CD14-positive monocyte (primary cell): ENCODE measurements around the gene GLRX3. TPM values are rescaled to one million over a fixed set of nuclear protein-coding genes. Genes with fewer than 3 reads are reported as not detected.

Experiments used
- DNase-seq, 3 donors: peaks; one replicate each; pipeline ENCODE4 v3.0.0-alpha.2; 2011 to 2022
- H2AFZ ChIP-seq: 2 replicates; pipeline ENCODE4 v1.6.0; 2012; ENCODE audit warnings: mild to moderate bottlenecking, low read depth, low read length, inconsistent platforms; ENCODE audit not compliant: insufficient read depth, poor library complexity, severe bottlenecking
- H3K27ac ChIP-seq, 2 donors: 1 replicate in 1 of 2; 2 replicates in 1 of 2; pipeline ENCODE4 v1.5.1; 2012 to 2013; ENCODE audit warnings: low read length in 2 of 2, control low read depth in 1 of 2, inconsistent platforms in 1 of 2, low read depth in 1 of 2, mild to moderate bottlenecking in 1 of 2
- H3K27me3 ChIP-seq, 2 donors: one replicate each; pipeline versions ENCODE4 v1.6.0 to v1.6.1; 2011 to 2013; ENCODE audit warnings: low read length in 2 of 2; ENCODE audit not compliant: control insufficient read depth in 2 of 2, insufficient read depth in 2 of 2
- H3K36me3 ChIP-seq, 2 donors: replicated peaks in 1 of 2; 1 replicate in 1 of 2; 2 replicates in 1 of 2; pipeline versions ENCODE4 v1.5.1 to v1.6.1; 2012 to 2013; ENCODE audit warnings: low read length in 2 of 2, control low read depth in 1 of 2, inconsistent platforms in 1 of 2, mild to moderate bottlenecking in 1 of 2; ENCODE audit not compliant: insufficient read depth in 2 of 2, control insufficient read depth in 1 of 2
- H3K4me1 ChIP-seq, 2 donors: 1 replicate in 1 of 2; 2 replicates in 1 of 2; pipeline versions ENCODE4 v1.5.1 to v1.6.1; 2012 to 2013; ENCODE audit warnings: low read length in 2 of 2, control low read depth in 1 of 2, inconsistent platforms in 1 of 2, mild to moderate bottlenecking in 1 of 2, moderate library complexity in 1 of 2; ENCODE audit not compliant: insufficient read depth in 2 of 2, control insufficient read depth in 1 of 2
- H3K4me2 ChIP-seq: replicated peaks from 2 replicates; pipeline ENCODE3; 2012; ENCODE audit warnings: low read length, moderate library complexity, mild to moderate bottlenecking; ENCODE audit not compliant: poor library complexity, severe bottlenecking; ENCODE audit errors: extremely low read depth
- H3K4me3 ChIP-seq, 3 experiments: fragments of 200-600 bp in 1 of 3; sonication (generic) in 1 of 3; replicated peaks in 1 of 3; 1 replicate in 2 of 3; 2 replicates in 1 of 3; pipeline ENCODE4 v1.5.1; 2011 to 2013; ENCODE audit warnings: low read length in 3 of 3, mild to moderate bottlenecking in 3 of 3, control low read depth in 2 of 3, low read depth in 2 of 3, inconsistent platforms in 1 of 3, moderate library complexity in 1 of 3
- H3K79me2 ChIP-seq: 2 replicates; pipeline ENCODE4 v1.6.0; 2012; ENCODE audit warnings: mild to moderate bottlenecking, control low read depth, inconsistent platforms, low read length, moderate library complexity; ENCODE audit not compliant: insufficient read depth
- H3K9ac ChIP-seq: 2 replicates; pipeline ENCODE4 v1.6.0; 2017; ENCODE audit warnings: low read length, mild to moderate bottlenecking; ENCODE audit not compliant: insufficient read depth, poor library complexity, severe bottlenecking
- H3K9me3 ChIP-seq, 2 donors: replicated peaks in 1 of 2; 1 replicate in 1 of 2; 2 replicates in 1 of 2; pipeline versions ENCODE4 v1.5.1 to v1.6.1; 2012 to 2013; ENCODE audit warnings: low read length in 2 of 2, control low read depth in 1 of 2; ENCODE audit not compliant: control insufficient read depth in 1 of 2, insufficient read depth in 1 of 2
- H4K20me1 ChIP-seq: 2 replicates; pipeline ENCODE4 v1.6.0; 2012; ENCODE audit warnings: mild to moderate bottlenecking, low read length, control low read depth, moderate library complexity; ENCODE audit not compliant: insufficient read depth
- H3K27ac Mint-ChIP-seq, 7 donors: one replicate each; pipeline ENCODE4 v1.8.0; 2020; ENCODE audit warnings: mild to moderate bottlenecking in 7 of 7, mixed read lengths in 7 of 7, moderate library complexity in 6 of 7, inconsistent platforms in 2 of 7
- H3K27me3 Mint-ChIP-seq, 3 donors: one replicate each; pipeline ENCODE4 v1.8.0; 2021 to 2022; ENCODE audit warnings: low read depth in 3 of 3, mild to moderate bottlenecking in 3 of 3, mixed read lengths in 3 of 3, moderate library complexity in 3 of 3, inconsistent platforms in 1 of 3
- H3K36me3 Mint-ChIP-seq, 2 donors: one replicate each; pipeline ENCODE4 v1.8.0; 2020; ENCODE audit warnings: mixed read lengths in 2 of 2, inconsistent platforms in 1 of 2, mild to moderate bottlenecking in 1 of 2
- H3K4me1 Mint-ChIP-seq: one replicate; pipeline ENCODE4 v1.8.0; 2020; ENCODE audit warnings: mild to moderate bottlenecking, mixed read lengths
- H3K4me3 Mint-ChIP-seq, 2 donors: one replicate each; pipeline ENCODE4 v1.8.0; 2020; ENCODE audit warnings: mild to moderate bottlenecking in 2 of 2, mixed read lengths in 2 of 2, moderate library complexity in 1 of 2
- H3K9me3 Mint-ChIP-seq, 7 donors: one replicate each; pipeline ENCODE4 v1.8.0; 2020 to 2022; ENCODE audit warnings: mixed read lengths in 7 of 7, mild to moderate bottlenecking in 6 of 7, moderate library complexity in 6 of 7, inconsistent platforms in 2 of 7
- WGBS: methylation state at CpG from one replicate; pipeline ENCODE4 v1.1.5; 2013; ENCODE audit warnings: missing lambda C conversion rate; ENCODE audit not compliant: insufficient coverage; 5-methylcytosine and 5-hydroxymethylcytosine counted together
- intact Hi-C, 2 donors: fragments of 100-400 bp; cut with micrococcal nuclease; formaldehyde crosslinking; loops; one replicate each; pipeline versions ENCODE4 v1.15.0 to v1.15.1; 2023
- polyA plus RNA-seq, 3 donors: library from polyadenylated mRNA; depleted of rRNA in 1 of 3; unstranded in 2 of 3; stranded (reverse) in 1 of 3; fragments of 300-500 nt in 2 of 3; fragments of >200 nt in 1 of 3; fragmentation: Illumina TruSeq in 2 of 3; gene quantifications; 1 replicate in 2 of 3; 2 replicates in 1 of 3; pipeline ENCODE4 v1.2.3, GENCODE V29; 2012 to 2021
- TF ChIP-seq, protein P1 (sequence below): fragments of 200-600 bp; IDR thresholded peaks from one replicate; pipeline ENCODE4 v1.8.0; 2022; ENCODE audit warnings: antibody characterized with exemption, mild to moderate bottlenecking

GLRX3 gene
- polyA plus RNA-seq, 3 donors: 25.3 to 94.1 (median 78.2) TPM

DNA sequence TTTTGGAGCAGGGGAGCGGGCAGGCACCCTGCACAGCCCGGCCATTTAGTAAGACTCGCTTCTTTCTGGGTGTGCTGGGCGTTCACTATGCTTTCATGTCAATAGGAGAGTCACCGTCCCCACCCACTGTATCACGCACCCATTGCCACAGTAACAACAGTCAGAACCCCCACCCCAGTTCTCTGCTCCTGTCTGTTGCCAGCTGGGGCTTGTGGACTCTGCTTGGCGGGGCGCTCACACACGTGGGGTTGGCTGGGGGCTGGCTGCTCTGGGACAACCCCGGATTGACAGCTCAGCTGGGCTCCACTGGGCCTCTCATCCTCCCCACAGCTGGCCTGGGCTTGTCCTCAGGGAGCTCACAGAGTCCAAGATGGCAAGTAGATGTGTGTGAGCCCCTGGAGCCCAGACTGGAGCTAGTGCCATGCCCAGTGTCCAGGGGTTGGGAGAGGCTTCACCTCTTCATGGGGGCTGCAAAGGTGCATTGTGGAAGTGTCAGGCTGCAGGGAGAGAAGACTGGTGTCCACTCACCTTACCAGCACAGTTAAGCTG is 59.6 kb downstream of the GLRX3 start:
- H3K9me3 Mint-ChIP-seq: peaks cover 0 to 4% (median 0%) of the 10 kb centered on the region in 7 donors
- Histone ChIP-seq H3K27ac (no peak overlapping the region), H3K79me2 (no peaks in the 10 kb centered on the region), H4K20me1 (no peaks in the 10 kb centered on the region), H3K27me3 (peaks cover 0 to 17% of the 10 kb centered on the region in 2 donors), H3K9me3 (no peaks in the 10 kb centered on the region), H3K4me3 (no peak overlapping the region), H3K9ac (no peak overlapping the region), H2AFZ (no peak overlapping the region), H3K4me1 (peaks cover 0 to under 1% of the 10 kb centered on the region in 2 donors), H3K36me3 (no peaks in the 10 kb centered on the region), H3K4me2 (no peak overlapping the region)
- H3K27ac Mint-ChIP-seq: peak overlapping the region in 2 of 7 donors; percentile 5 to 25
- WGBS: 90% methylated on average over 2 of the region's 10 CpGs
- TF ChIP-seq, protein P1, sequence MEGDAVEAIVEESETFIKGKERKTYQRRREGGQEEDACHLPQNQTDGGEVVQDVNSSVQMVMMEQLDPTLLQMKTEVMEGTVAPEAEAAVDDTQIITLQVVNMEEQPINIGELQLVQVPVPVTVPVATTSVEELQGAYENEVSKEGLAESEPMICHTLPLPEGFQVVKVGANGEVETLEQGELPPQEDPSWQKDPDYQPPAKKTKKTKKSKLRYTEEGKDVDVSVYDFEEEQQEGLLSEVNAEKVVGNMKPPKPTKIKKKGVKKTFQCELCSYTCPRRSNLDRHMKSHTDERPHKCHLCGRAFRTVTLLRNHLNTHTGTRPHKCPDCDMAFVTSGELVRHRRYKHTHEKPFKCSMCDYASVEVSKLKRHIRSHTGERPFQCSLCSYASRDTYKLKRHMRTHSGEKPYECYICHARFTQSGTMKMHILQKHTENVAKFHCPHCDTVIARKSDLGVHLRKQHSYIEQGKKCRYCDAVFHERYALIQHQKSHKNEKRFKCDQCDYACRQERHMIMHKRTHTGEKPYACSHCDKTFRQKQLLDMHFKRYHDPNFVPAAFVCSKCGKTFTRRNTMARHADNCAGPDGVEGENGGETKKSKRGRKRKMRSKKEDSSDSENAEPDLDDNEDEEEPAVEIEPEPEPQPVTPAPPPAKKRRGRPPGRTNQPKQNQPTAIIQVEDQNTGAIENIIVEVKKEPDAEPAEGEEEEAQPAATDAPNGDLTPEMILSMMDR: no peak
- no peak overlapping the region for H3K4me3 Mint-ChIP-seq
- intact Hi-C loops: loop anchor here in 1 of 2 donors (10.0 kb wide), 1 partner anchor 1589 kb away; no protein-coding TSS in a partner anchor
- H3K36me3 Mint-ChIP-seq: peaks cover 0 to 3% of the 10 kb centered on the region in 2 donors
- peaks cover 3% of the 10 kb centered on the region for H3K4me1 Mint-ChIP-seq
- peaks cover 16 to 20% (median 16%) of the 10 kb centered on the region in 3 donors for H3K27me3 Mint-ChIP-seq
- no peak for DNase-seq

DNA sequence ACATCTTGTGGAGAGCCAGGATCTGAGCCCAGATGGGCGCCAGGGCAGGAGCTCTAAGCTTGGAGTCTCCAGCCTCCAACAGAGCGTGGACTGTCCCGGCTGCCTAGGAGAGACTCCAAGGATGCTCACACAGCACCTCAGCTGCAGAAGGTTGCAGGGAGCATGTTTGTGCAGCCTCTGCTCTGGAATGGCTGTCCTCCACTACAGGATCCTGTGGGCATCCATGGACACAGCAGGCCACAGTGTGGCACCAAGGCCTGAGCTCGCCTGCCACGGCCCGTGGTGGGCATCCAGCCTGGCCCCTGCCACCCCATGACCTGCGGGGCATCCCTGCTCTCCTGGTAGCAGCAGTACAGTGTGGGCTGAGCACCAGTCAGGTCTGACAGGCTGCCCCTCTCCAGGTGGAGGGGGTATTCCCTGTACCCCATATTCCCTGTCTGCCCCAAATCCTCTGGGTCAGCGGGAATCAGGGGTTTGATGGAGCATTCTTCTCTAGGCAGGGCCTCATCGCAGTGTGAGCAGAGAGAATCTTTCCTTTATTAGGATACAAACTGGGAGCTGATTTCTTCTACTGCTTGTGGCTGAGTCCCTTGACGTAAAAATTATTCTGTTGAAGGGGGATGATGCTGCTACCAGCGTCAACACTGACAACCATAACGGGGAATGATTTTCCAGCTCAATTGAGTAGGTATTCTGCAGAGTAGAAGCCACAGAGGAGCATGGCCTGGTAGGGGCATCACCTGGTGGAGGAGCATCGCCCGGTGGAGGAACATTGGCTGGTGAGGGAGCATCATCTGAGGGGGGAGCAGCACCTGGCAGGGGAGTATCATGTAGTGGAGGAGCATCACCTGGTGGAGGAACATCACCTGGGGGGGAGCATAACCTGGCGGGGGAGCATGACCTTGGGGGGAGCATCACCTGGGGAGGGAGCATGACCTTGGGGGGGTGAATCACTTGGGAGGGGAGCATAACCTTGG is 60.6 kb downstream of the GLRX3 start:
- no peak for DNase-seq
- 96% methylated on average over 10 of the region's 15 CpGs for WGBS
- intact Hi-C loops: loop anchor here in 1 of 2 donors (10.0 kb wide), 1 partner anchor 1588 kb away; no protein-coding TSS in a partner anchor
- H2AFZ ChIP-seq: no peak overlapping the region
- no peak overlapping the region for H3K9ac ChIP-seq
- Mint-ChIP-seq H3K9me3 (peaks cover 0 to 1% (median 0%) of the 10 kb centered on the region in 7 donors), H3K27me3 (peaks cover 7 to 11% (median 7%) of the 10 kb centered on the region in 3 donors), H3K36me3 (no peaks in the 10 kb centered on the region), H3K27ac (no peak overlapping the region), H3K4me1 (no peaks in the 10 kb centered on the region), H3K4me3 (no peak overlapping the region)
- no peaks in the 10 kb centered on the region for H3K36me3 ChIP-seq
- H3K27me3 ChIP-seq: peaks cover 0 to 7% of the 10 kb centered on the region in 2 donors
- TF ChIP-seq, protein P1: no peak
- H3K4me2 ChIP-seq: no peak overlapping the region
- H3K9me3 ChIP-seq: no peaks in the 10 kb centered on the region
- no peaks in the 10 kb centered on the region for H4K20me1 ChIP-seq
- no peaks in the 10 kb centered on the region for H3K79me2 ChIP-seq
- H3K4me1 ChIP-seq: no peaks in the 10 kb centered on the region
- H3K4me3 ChIP-seq: no peak overlapping the region
- no peak overlapping the region for H3K27ac ChIP-seq
